ENCODE data around the gene MACF1.

DNA sequence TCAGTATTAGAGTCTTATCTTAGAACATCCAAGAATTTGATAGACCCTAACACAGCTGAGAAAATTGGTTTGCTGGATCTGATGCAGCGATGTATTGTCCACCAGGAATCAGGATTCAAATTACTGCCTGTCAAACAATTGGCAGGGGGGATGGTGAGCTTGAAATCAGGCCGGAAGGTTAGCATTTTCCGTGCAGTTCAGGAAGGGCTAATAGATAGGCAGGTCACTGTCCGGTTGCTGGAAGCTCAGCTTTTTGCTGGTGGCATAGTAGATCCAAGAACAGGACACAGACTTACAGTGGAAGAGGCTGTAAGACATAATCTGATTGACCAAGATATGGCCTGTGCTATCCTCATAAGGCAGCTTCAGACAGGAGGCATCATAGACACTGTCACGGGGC lies 127.2 kb downstream of the MACF1 start:
- TF ChIP-seq CTCF (conservative IDR thresholded peaks at IDR 0.05 in 1 of 2, IDR thresholded peaks at IDR 0.05 in 1 of 2; ENCODE audit: extremely low read depth in 1 of 2, insufficient read depth in 1 of 2, low read depth in 1 of 2, low read length in 2 of 2) = no peak
- TF ChIP-seq EZH2 (IDR thresholded peaks at IDR 0.05; ENCODE audit: borderline replicate concordance, low read length) = no peak
